Measurements from ENCODE around the gene STRIP1.
"Not testable (repeated sequence)": the region's sequence is repeated elsewhere in the genome, so short reads cannot be mapped to it uniquely, and the experiment has no call there.

STRIP1 gene

GRCh38 chr1:110011527-110012041 is 22.8 kb upstream of the STRIP1 start:
- peak; percentile 60 for DNase-seq (ENCODE audit: low spot score)

GRCh38 chr1:110012100-110012780 is 22.2 kb upstream of the STRIP1 start:
- DNase-seq (ENCODE audit: low spot score) = no peak

GRCh38 chr1:110017792-110018191 is 16.6 kb upstream of the STRIP1 start:
- no peak for DNase-seq (ENCODE audit: low spot score)

GRCh38 chr1:110018396-110018795 is 16.0 kb upstream of the STRIP1 start:
- no peak for DNase-seq (ENCODE audit: low spot score)

GRCh38 chr1:110019770-110020169 is 14.7 kb upstream of the STRIP1 start:
- no peak for DNase-seq (ENCODE audit: low spot score)

GRCh38 chr1:110021285-110021684 is 13.1 kb upstream of the STRIP1 start:
- DNase-seq (ENCODE audit: low spot score) = no peak

- DNase-seq (ENCODE audit: low spot score) = no peak
Observed at GRCh38 chr1:110024613-110025012, 9.8 kb upstream of the STRIP1 start.

GRCh38 chr1:110030687-110031086 is 3.7 kb upstream of the STRIP1 start:
- not testable (repeated sequence) for DNase-seq (ENCODE audit: low spot score)

GRCh38 chr1:110032327-110032726 is 2.1 kb upstream of the STRIP1 start:
- no peak for DNase-seq (ENCODE audit: low spot score)

- DNase-seq (ENCODE audit: low spot score) = no peak
Observed at GRCh38 chr1:110033421-110033820, 1.0 kb upstream of the STRIP1 start.

- no peak for DNase-seq (ENCODE audit: low spot score)
Observed at GRCh38 chr1:110034040-110034450, 379 bp upstream of the STRIP1 start.

GRCh38 chr1:110035236-110035752 is 870 bp downstream of the STRIP1 start:
- peak; percentile 43 for DNase-seq (ENCODE audit: low spot score)

- no peak for DNase-seq (ENCODE audit: low spot score)
Observed at GRCh38 chr1:110038271-110038670, 3.8 kb downstream of the STRIP1 start.

- no peak for DNase-seq (ENCODE audit: low spot score)
Observed at GRCh38 chr1:110039641-110040040, 5.2 kb downstream of the STRIP1 start.

GRCh38 chr1:110040548-110040947 is 6.1 kb downstream of the STRIP1 start:
- DNase-seq (ENCODE audit: low spot score) = no peak

GRCh38 chr1:110043016-110043415 is 8.6 kb downstream of the STRIP1 start:
- DNase-seq (ENCODE audit: low spot score) = no peak

GRCh38 chr1:110047463-110047862 is 13.0 kb downstream of the STRIP1 start:
- DNase-seq (ENCODE audit: low spot score) = no peak

GRCh38 chr1:110048240-110048639 is 13.8 kb downstream of the STRIP1 start:
- DNase-seq (ENCODE audit: low spot score) = no peak

GRCh38 chr1:110048923-110049601 is 14.6 kb downstream of the STRIP1 start:
- DNase-seq (ENCODE audit: low spot score) = no peak

GRCh38 chr1:110049801-110050601 is 15.6 kb downstream of the STRIP1 start:
- DNase-seq (ENCODE audit: low spot score) = no peak

- peak; percentile 69 for DNase-seq (ENCODE audit: low spot score)
Observed at GRCh38 chr1:110050602-110051261, 16.3 kb downstream of the STRIP1 start.

GRCh38 chr1:110051262-110051648 is 16.8 kb downstream of the STRIP1 start:
- DNase-seq (ENCODE audit: low spot score) = no peak

All from AG20443 (cell line).